OCI-LY1 (cell line): ENCODE data around the gene DYRK1A.

Source experiments
- CTCF ChIP-seq: fragments of 200-600 bp; sonication (generic), shearing (Covaris generic); IDR thresholded peaks from 2 replicates; pipeline ENCODE4 v1.5.1; 2017; ENCODE audit warnings: mild to moderate bottlenecking, antibody characterized with exemption, low read length, moderate library complexity, mixed read lengths
- EZH2 ChIP-seq: fragments of 200-600 bp; sonication (generic), shearing (Covaris generic); IDR thresholded peaks from 2 replicates; pipeline ENCODE4 v1.8.0; 2017; ENCODE audit warnings: borderline replicate concordance, mixed run types, mild to moderate bottlenecking, antibody characterized with exemption, low read length, moderate library complexity, mixed read lengths

GRCh38 chr21:37383784-37384311 is 17.3 kb downstream of the DYRK1A start:
- no peak for TF ChIP-seq CTCF
- TF ChIP-seq EZH2, result no peak
